H1 (cell line): Measurements from ENCODE around the gene SRR. TPM values are rescaled to one million over a fixed set of nuclear protein-coding genes. Genes with fewer than 3 reads are reported as not detected.

Source experiments
- CTCF ChIA-PET: fragments of 300-600 bp; sonication (Branson Sonifier 250); formaldehyde crosslinking; loops from one replicate; lab custom pipeline; 2021; ENCODE audit not compliant: partially characterized antibody; lab: Charles Lee
- POLR2A ChIA-PET: fragments of 300-600 bp; sonication (Branson Sonifier 250); formaldehyde crosslinking; loops from one replicate; lab custom pipeline; 2021; ENCODE audit warnings: inconsistent platforms; ENCODE audit not compliant: partially characterized antibody; lab: Charles Lee
- DNase-seq, 2 experiments: peaks; one replicate each; pipeline versions ENCODE4 v3.0.0 to v3.0.0-alpha.2; 2010 to 2022; ENCODE audit warnings: low spot score in 2 of 2, low read depth in 1 of 2, mixed read lengths in 1 of 2
- FAIRE-seq: peaks from 2 replicates; lab custom pipeline; 2011; peaks lifted over from hg19 to GRCh38; lab: Jason Lieb, UNC
- H2AFZ ChIP-seq: 2 replicates; pipeline ENCODE4 v1.8.1; 2012; ENCODE audit warnings: low read length, inconsistent platforms
- H2AK5ac ChIP-seq: 2 replicates; pipeline ENCODE4 v1.6.1; 2013; ENCODE audit warnings: low read depth, low read length
- H2BK120ac ChIP-seq: replicated peaks from 2 replicates; pipeline ENCODE3; 2013; ENCODE audit warnings: low read depth, low read length, inconsistent platforms
- H2BK12ac ChIP-seq: 2 replicates; pipeline ENCODE4 v1.6.1; 2013; ENCODE audit warnings: low read depth, low read length
- H2BK15ac ChIP-seq: 2 replicates; pipeline ENCODE4 v1.6.1; 2013; ENCODE audit warnings: low read length
- H2BK20ac ChIP-seq: 2 replicates; pipeline ENCODE4 v1.6.1; 2013; ENCODE audit warnings: low read length
- H2BK5ac ChIP-seq: 2 replicates; pipeline ENCODE4 v1.6.1; 2013; ENCODE audit warnings: low read depth, low read length
- H3K14ac ChIP-seq: 2 replicates; pipeline ENCODE4 v1.6.1; 2013; ENCODE audit warnings: inconsistent platforms; ENCODE audit not compliant: insufficient read length
- H3K18ac ChIP-seq: 2 replicates; pipeline ENCODE4 v1.6.1; 2013; ENCODE audit warnings: low read length; ENCODE audit errors: extremely low read depth
- H3K23ac ChIP-seq: 2 replicates; pipeline ENCODE4 v1.6.1; 2013; ENCODE audit warnings: inconsistent platforms; ENCODE audit not compliant: insufficient read length
- H3K23me2 ChIP-seq: 2 replicates; pipeline ENCODE4 v1.6.1; 2013; ENCODE audit warnings: low read depth, low read length
- H3K27ac ChIP-seq: 2 replicates; pipeline ENCODE4 v1.6.1; 2011; ENCODE audit warnings: low read depth, low read length, inconsistent platforms
- H3K27me3 ChIP-seq, 4 experiments: replicated peaks in 1 of 4; 1 replicate in 1 of 4; 2 replicates in 3 of 4; pipeline versions ENCODE4 v1.6.1 to v1.8.1; 2011 to 2013; ENCODE audit warnings: low read length in 3 of 4, mild to moderate bottlenecking in 3 of 4, inconsistent platforms in 2 of 4, mixed read lengths in 2 of 4, moderate library complexity in 1 of 4; ENCODE audit not compliant: control insufficient read depth in 3 of 4, insufficient read depth in 3 of 4; ENCODE audit errors: extremely low read depth in 1 of 4
- H3K36me3 ChIP-seq, 4 experiments: 2 replicates each; pipeline versions ENCODE4 v1.6.1 to v1.8.1; 2011 to 2013; ENCODE audit warnings: mild to moderate bottlenecking in 4 of 4, low read length in 3 of 4, moderate library complexity in 2 of 4, control low read depth in 1 of 4, inconsistent platforms in 1 of 4; ENCODE audit not compliant: insufficient read depth in 4 of 4, control insufficient read depth in 2 of 4
- H3K4ac ChIP-seq: replicated peaks from 2 replicates; pipeline ENCODE3; 2013; ENCODE audit warnings: low read length, low read depth, mixed read lengths, inconsistent platforms; ENCODE audit not compliant: insufficient read length
- H3K4me1 ChIP-seq, 4 experiments: replicated peaks in 1 of 4; 1 replicate in 1 of 4; 2 replicates in 3 of 4; pipeline versions ENCODE4 v1.6.1 to v1.8.1; 2011 to 2013; ENCODE audit warnings: low read length in 3 of 4, inconsistent platforms in 2 of 4, mixed read lengths in 1 of 4; ENCODE audit not compliant: insufficient read depth in 4 of 4, control insufficient read depth in 3 of 4
- H3K4me2 ChIP-seq, 2 experiments: 2 replicates each; pipeline versions ENCODE4 v1.6.1 to v1.8.1; 2011 to 2013; ENCODE audit warnings: low read depth in 2 of 2, low read length in 2 of 2, control low read depth in 1 of 2, inconsistent platforms in 1 of 2, mild to moderate bottlenecking in 1 of 2; ENCODE audit not compliant: insufficient read depth in 1 of 2
- H3K4me3 ChIP-seq, 4 experiments: fragments of 200-600, 300-600 bp in 1 of 4; sonication (generic), shearing (Covaris generic), sonication (Bioruptor Twin) in 1 of 4; 2 replicates each; pipeline versions ENCODE4 v1.5.1 to v1.8.1; 2011 to 2016; ENCODE audit warnings: low read length in 4 of 4, low read depth in 3 of 4, control low read depth in 2 of 4, inconsistent platforms in 2 of 4, mild to moderate bottlenecking in 2 of 4, mixed read lengths in 1 of 4, moderate library complexity in 1 of 4; ENCODE audit not compliant: insufficient read depth in 2 of 4; ENCODE audit errors: extremely low read depth in 1 of 4
- H3K56ac ChIP-seq: replicated peaks from 2 replicates; pipeline ENCODE3; 2013; ENCODE audit warnings: low read depth, mild to moderate bottlenecking, mixed read lengths, low read length, inconsistent platforms; ENCODE audit not compliant: insufficient read length
- H3K79me1 ChIP-seq: 2 replicates; pipeline ENCODE4 v1.6.1; 2013; ENCODE audit warnings: low read depth, low read length, control low read depth
- H3K79me2 ChIP-seq, 2 experiments: 2 replicates each; pipeline versions ENCODE4 v1.6.1 to v1.8.1; 2012 to 2013; ENCODE audit warnings: low read length in 2 of 2, mild to moderate bottlenecking in 2 of 2, inconsistent platforms in 1 of 2; ENCODE audit not compliant: insufficient read depth in 2 of 2, control insufficient read depth in 1 of 2
- H3K9ac ChIP-seq, 4 experiments: replicated peaks in 1 of 4; 1 replicate in 1 of 4; 2 replicates in 3 of 4; pipeline versions ENCODE4 v1.6.1 to v1.8.1; 2011 to 2013; ENCODE audit warnings: low read depth in 3 of 4, low read length in 3 of 4, control low read depth in 2 of 4, mild to moderate bottlenecking in 2 of 4, moderate library complexity in 2 of 4, inconsistent platforms in 1 of 4; ENCODE audit errors: extremely low read depth in 1 of 4
- H3K9me3 ChIP-seq, 2 experiments: 2 replicates each; pipeline versions ENCODE4 v1.6.1 to v1.8.1; 2012 to 2013; ENCODE audit warnings: mild to moderate bottlenecking in 2 of 2, moderate library complexity in 2 of 2, control low read depth in 1 of 2, inconsistent platforms in 1 of 2, low read depth in 1 of 2, low read length in 1 of 2, mixed read lengths in 1 of 2; ENCODE audit not compliant: insufficient read depth in 2 of 2
- H4K20me1 ChIP-seq, 2 experiments: replicated peaks in 1 of 2; 2 replicates each; pipeline versions ENCODE3 to v1.8.1; 2011 to 2013; ENCODE audit warnings: inconsistent platforms in 2 of 2, low read length in 2 of 2, mild to moderate bottlenecking in 1 of 2; ENCODE audit not compliant: insufficient read depth in 2 of 2, control insufficient read depth in 1 of 2
- H4K5ac ChIP-seq: 2 replicates; pipeline ENCODE4 v1.6.1; 2013; ENCODE audit warnings: low read length, low read depth, mixed read lengths, inconsistent platforms; ENCODE audit not compliant: insufficient read length
- H4K8ac ChIP-seq: 2 replicates; pipeline ENCODE4 v1.8.0; 2013; ENCODE audit warnings: mild to moderate bottlenecking, moderate library complexity, low read length, inconsistent platforms; ENCODE audit not compliant: insufficient read depth; ENCODE audit errors: extremely low read depth
- H4K91ac ChIP-seq: replicated peaks from 2 replicates; pipeline ENCODE3; 2013; ENCODE audit warnings: low read length, mixed read lengths, inconsistent platforms; ENCODE audit not compliant: insufficient read length
- ASH2L ChIP-seq: fragments of 200-600, 300-600 bp; sonication (generic); IDR thresholded peaks from one replicate; pipeline ENCODE4 v1.7.1; 2017; ENCODE audit warnings: low read length
- EGR1 ChIP-seq: IDR thresholded peaks from 2 replicates; pipeline ENCODE4 v1.6.1; 2011; ENCODE audit warnings: low read depth, low read length, borderline replicate concordance
- NRF1 ChIP-seq: IDR thresholded peaks from 2 replicates; pipeline ENCODE4 v1.6.1; 2011; ENCODE audit warnings: mild to moderate bottlenecking, low read depth, low read length, improper control_type of control experiment
- RNF2 ChIP-seq: fragments of 200-900, 300-1000 bp; sonication (generic); IDR thresholded peaks from 2 replicates; pipeline ENCODE4 v1.7.1; 2016; ENCODE audit warnings: borderline replicate concordance, low read depth, mild to moderate bottlenecking, antibody characterized with exemption, low read length; ENCODE audit not compliant: poor library complexity, severe bottlenecking; ENCODE audit errors: missing control alignments
- WGBS, 2 experiments: shearing (Covaris generic) in 1 of 2; methylation state at CpG; one replicate each; pipeline versions ENCODE4 v1.1.6 to v1.1.7; 2013 to 2015; ENCODE audit warnings: low lambda C conversion rate in 2 of 2, mixed read lengths in 2 of 2, inconsistent platforms in 1 of 2, low coverage in 1 of 2, missing lambda C conversion rate in 1 of 2; ENCODE audit not compliant: insufficient replicate concordance in 2 of 2, insufficient coverage in 1 of 2, insufficient read length in 1 of 2; ENCODE audit errors: extremely low coverage in 1 of 2, missing lambda C conversion rate in 1 of 2; 5-methylcytosine and 5-hydroxymethylcytosine counted together
- polyA plus RNA-seq, 7 experiments: library from polyadenylated mRNA; depleted of rRNA in 3 of 7; stranded (reverse) in 5 of 7; unstranded in 2 of 7; fragments of >200 nt in 5 of 7; fragments of 200-250 nt in 2 of 7; gene quantifications; 1 replicate in 5 of 7; 2 replicates in 1 of 7; 4 replicates in 1 of 7; pipeline versions ENCODE4 v1.2.1 to v1.2.3, GENCODE V29; 2011 to 2013; ENCODE audit warnings: missing spikeins in 2 of 7, mixed read lengths in 2 of 7
- total RNA-seq: library from RNA; stranded (reverse); fragmentation: NEBNext Ultra II Directional; extraction: Animal tissue kit (Norgen Biotek cat#: 25700); gene quantifications from 2 replicates; pipeline ENCODE4 v1.2.1, GENCODE V29; 2021

SRR gene
- total and polyA plus RNA-seq, 2 of the 8 experiments (the other 6 are each of a cell fraction or from before 2014, with no cell fraction given), result 3.6 to 4.5 TPM

DNA sequence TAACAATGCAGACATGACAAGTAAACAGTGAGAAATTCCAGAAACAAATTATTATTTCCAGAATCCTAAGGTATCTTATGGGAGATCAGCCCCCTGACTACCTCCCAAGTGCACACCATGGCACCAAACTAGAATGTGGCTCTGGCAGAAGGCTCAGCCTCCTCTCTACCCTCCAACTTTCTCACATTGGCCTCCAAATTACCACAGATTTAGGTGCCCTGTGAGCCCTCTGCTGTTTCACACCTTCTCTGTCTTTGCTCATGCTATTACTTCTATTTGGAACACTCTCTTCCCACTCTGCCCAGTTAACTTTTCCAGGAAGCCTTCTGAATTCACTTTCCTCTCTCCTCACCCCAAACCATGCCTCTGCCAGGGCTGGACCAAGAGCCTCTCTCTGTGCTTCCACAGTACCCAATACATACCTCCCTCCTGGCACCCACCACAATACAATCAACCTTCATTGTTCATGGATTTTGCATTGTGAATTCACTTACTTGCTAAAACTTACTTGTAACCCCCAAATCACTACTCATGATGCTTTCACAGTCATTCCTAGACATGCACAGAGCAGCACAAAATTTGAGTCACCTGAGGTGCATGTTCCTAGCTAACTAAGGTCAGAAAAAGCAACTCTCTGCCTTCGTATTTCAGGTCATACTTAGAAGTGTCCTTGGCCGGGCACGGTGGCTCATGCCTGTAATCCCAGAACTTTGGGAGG lies 31.6 kb upstream of the SRR start:
- CTCF ChIA-PET, result interaction anchor here (0.6 to 2.2 kb wide), 4 partner anchors 9 to 95 kb away, joined by 3 to 6 read pairs (median 4); no protein-coding TSS in a partner anchor
- Histone ChIP-seq H2BK5ac (no peak overlapping the region), H2AFZ (no peak overlapping the region), H4K8ac (no peak overlapping the region), H2BK12ac (no peak overlapping the region), H4K5ac (no peak overlapping the region), H2AK5ac (no peak overlapping the region), H4K20me1 (peaks cover 0 to 2% of the 10 kb centered on the region in 2 experiments), H3K79me1 (no peaks in the 10 kb centered on the region), H3K18ac (no peak overlapping the region), H3K27ac (no peak overlapping the region), H3K23ac (no peak overlapping the region), H2BK20ac (no peak overlapping the region), H3K4me1 (no peaks in the 10 kb centered on the region), H2BK15ac (no peak overlapping the region), H3K56ac (no peak overlapping the region), H2BK120ac (no peak overlapping the region), H3K4me3 (no peak overlapping the region), H4K91ac (no peak overlapping the region), H3K9me3 (no peaks in the 10 kb centered on the region), H3K36me3 (no peaks in the 10 kb centered on the region; a peak in 1 of 8 replicates), H3K4me2 (no peak overlapping the region), H3K9ac (no peak overlapping the region), H3K79me2 (no peaks in the 10 kb centered on the region), H3K4ac (no peak overlapping the region), H3K23me2 (no peaks in the 10 kb centered on the region), H3K14ac (no peak overlapping the region), H3K27me3 (no peaks in the 10 kb centered on the region)
- DNase-seq, result no peak
- POLR2A ChIA-PET, result interaction anchor here (0.6 kb wide), 1 partner anchor 71 kb away, joined by 3 read pairs; no protein-coding TSS in a partner anchor
- WGBS, 2 experiments, result 98% methylated on average over 3 of the region's 3 CpGs; no CpG with 5 or more reads in 1 of the 2 experiments
- TF ChIP-seq NRF1 (no peak), ASH2L (no peak), RNF2 (no peak), EGR1 (no peak)
- no peak for FAIRE-seq
